HG03095 (cell line): Measurements from ENCODE around the gene TOGARAM1.
A peak's percentile ranks its signal among the peaks of the same experiment; 100 is the strongest.

ENCODE experiments used
- ATAC-seq: cut with Tn5 transposase; IDR thresholded peaks from one replicate; pipeline ENCODE4 v1.9.1; 2021; ENCODE audit warnings: moderate library complexity; ENCODE audit not compliant: unreplicated experiment

TOGARAM1 gene, protein sequence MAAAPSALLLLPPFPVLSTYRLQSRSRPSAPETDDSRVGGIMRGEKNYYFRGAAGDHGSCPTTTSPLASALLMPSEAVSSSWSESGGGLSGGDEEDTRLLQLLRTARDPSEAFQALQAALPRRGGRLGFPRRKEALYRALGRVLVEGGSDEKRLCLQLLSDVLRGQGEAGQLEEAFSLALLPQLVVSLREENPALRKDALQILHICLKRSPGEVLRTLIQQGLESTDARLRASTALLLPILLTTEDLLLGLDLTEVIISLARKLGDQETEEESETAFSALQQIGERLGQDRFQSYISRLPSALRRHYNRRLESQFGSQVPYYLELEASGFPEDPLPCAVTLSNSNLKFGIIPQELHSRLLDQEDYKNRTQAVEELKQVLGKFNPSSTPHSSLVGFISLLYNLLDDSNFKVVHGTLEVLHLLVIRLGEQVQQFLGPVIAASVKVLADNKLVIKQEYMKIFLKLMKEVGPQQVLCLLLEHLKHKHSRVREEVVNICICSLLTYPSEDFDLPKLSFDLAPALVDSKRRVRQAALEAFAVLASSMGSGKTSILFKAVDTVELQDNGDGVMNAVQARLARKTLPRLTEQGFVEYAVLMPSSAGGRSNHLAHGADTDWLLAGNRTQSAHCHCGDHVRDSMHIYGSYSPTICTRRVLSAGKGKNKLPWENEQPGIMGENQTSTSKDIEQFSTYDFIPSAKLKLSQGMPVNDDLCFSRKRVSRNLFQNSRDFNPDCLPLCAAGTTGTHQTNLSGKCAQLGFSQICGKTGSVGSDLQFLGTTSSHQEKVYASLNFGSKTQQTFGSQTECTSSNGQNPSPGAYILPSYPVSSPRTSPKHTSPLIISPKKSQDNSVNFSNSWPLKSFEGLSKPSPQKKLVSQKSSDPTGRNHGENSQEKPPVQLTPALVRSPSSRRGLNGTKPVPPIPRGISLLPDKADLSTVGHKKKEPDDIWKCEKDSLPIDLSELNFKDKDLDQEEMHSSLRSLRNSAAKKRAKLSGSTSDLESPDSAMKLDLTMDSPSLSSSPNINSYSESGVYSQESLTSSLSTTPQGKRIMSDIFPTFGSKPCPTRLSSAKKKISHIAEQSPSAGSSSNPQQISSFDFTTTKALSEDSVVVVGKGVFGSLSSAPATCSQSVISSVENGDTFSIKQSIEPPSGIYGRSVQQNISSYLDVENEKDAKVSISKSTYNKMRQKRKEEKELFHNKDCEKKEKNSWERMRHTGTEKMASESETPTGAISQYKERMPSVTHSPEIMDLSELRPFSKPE (N-terminal part only)

DNA sequence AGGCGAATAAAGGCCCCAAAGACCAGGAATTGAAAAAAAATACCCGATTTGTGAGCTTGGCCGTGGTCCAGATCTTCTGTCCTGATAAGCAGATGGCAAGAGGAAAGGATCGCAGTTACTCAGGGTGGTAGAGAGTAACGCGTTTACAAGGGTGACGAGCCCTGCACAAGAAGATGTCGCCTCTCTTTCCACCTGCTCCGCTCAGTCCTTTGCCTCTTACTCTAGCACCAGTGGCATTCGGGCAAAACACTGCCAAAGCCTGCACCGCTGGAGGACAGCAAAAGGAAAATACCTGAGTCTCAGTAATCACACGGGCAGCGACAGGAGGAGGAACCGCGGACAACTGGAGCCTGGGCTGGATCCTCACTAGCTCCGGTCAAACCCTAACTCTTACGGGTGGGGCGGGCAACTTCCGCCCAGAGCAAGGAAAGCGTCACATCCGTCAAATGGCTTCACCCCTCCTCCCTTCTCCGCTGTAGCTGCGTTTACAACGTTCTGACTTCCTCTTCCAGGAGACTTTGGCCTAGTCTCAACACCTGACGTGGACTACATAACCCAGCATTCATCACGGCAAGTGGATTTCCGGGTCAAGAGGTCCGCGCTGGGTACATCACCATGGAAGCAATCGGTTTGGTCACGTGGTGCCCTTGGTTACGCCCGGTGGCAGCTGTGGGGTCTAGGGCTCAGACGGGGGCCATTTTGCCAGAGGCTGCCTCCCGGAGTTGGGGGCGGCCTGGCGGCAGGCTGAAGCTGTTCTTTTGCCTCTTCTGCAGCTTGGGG, at the start of gene TOGARAM1, which contains the start of gene KLHL28:
Gene TOGARAM1, plus strand, starts transcription at position 637 of the 780 bp plus-strand sequence. CDS start 232 bp downstream, outside the sequence.
Gene KLHL28, minus strand, starts transcription at position 394 of the 780 bp plus-strand sequence. CDS start 16,019 bp downstream, outside the sequence.
- peak; percentile 91 for ATAC-seq

DNA sequence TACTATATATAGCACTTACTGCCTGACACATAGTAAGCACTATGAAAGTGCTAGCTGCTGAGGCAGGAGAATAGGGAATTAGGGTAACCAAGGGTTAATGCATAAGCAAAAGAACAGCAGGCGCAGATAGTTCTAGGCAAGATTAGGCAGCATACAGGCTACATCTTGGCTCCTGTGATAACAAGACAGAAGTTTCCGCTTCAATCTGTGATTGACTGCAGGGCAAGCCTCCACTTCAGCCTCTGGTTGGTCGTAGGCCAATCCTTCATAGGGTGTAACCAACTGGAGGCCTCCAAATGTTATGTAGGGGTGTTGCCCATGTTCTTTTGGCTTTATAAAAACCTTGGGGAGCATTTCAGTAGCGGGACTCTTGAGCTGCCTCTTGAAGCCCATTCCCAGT, 47.1 kb upstream of the TOGARAM1 start:
- ATAC-seq, result no peak

DNA sequence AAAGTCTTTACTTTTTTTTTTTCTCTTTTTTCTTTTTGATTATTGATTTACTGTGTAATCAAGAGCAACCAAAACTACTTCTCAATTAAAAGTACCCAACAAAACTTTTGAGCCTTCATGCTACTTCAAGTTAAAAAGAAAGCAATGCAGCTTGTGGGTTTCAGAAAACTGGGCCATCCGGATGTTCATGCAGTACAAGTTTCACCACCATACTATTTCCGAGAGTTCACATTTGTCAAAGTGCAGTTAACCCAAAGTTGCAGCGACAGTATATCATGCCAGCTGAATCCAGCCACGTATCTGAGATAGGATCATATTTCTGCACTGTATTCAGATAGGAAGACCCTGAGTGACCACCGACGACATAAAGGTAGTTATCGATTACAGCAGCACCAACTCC, 33.2 kb upstream of the TOGARAM1 start:
- ATAC-seq, result no peak

DNA sequence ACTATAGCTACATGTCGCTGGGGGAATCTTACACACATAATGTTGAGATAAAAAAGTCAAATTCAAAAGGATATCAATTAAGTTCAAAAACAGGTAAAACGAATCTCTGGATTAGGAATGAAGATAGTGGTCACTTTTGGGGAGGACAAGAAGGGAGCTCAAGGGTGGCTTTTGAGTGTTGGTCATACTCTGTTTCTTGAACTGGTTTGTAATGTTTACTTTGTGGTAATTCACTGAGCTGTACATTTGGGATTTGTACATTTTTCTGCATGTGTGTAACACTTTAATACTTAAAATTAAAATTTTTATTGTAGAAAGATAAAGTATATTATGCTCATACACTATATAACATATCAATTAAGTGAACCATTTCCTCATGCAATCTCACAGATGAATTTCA, 26.8 kb upstream of the TOGARAM1 start:
- ATAC-seq, result no peak

DNA sequence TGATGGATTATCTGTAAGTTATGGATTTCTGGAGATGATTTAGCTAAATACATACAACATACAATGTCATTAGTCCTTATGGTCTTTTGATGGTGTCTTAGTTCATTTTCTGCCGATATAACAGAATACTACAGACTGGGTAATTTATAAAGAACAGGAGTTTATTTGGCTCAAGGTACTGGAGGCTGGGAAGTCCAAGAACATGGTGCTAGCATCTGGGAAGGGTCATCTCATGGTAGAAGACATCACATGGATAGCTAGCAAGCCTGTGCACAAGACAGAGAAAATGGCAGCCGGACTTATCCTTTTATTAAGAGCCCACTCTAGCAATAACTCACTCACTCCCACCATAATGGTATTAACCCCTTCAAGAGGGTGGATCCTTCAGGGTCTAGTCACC, 24.4 kb upstream of the TOGARAM1 start:
- no peak for ATAC-seq

DNA sequence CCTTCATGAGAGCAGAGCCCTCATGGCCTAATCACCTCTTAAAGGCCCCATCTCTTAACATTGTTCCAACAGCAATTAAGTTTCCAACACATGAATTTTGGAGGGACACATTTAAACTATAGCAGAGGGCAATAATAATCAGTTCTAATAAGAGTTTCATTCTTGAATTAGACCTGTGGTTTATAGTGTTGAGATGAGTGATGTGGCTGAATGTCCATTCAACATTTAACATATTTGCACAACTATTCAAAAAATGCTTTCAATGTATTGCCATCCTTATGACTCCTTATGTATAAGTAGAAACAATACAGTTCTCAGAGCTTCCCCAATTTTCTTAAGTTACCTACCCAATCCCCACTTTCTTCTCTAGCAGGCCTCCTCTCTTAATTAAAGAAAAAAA, 21.8 kb upstream of the TOGARAM1 start:
- ATAC-seq, result no peak

DNA sequence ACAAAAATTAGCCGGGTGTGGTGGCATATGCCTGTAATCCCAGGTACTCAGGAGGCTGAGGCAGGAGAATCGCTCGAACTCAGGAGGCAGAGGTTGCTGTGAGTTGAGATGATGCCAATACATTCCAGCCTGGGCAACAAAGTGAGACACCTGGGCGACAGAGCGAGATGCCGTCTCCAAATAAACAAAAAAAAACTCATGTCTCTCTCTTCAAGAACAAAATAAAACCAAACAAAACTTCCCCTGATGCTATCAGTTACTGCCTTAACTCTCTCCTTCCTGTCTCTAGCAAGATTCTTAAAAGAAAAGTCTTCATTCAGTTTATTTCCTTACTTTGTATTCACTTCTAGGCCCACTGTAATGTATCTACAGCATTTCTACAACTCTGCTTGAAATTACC, 21.0 kb upstream of the TOGARAM1 start:
- no peak for ATAC-seq

DNA sequence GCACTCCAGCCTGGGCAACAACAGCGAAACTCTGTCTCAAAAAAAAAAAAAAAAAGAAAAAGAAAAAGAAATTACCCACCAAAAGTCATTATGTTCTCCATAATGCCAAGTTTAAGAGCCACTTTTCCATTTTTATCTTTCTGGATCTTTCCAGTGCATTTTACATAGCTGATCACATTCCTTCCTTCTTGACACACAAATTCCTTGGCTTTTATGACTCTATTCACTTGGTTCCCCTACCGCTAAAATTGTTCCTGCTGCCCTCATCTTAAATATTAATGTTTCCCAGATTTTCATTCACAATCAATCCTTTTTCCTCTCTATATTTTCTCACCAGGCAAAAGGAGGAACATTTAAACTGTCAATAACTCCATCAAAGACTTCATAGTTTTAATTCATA, 20.4 kb upstream of the TOGARAM1 start:
- no peak for ATAC-seq

DNA sequence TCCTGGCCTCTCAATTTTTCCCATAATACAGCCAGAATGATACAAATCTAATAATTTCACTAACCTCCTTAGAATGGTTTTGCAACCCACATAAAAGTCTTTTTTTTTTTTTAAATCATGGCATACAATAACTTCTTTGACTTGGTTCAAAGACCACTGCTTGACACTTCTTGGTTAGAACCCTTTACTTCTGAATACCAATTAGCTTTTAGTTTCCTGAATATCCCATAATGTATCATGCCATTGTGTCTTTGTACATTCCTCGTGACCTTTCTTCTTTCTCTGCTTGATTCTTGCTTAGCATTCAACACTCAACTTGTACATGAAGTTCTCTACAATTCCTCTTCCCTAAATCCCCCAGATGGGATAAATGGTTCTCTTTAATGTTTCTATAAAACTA, 19.6 kb upstream of the TOGARAM1 start:
- no peak for ATAC-seq

DNA sequence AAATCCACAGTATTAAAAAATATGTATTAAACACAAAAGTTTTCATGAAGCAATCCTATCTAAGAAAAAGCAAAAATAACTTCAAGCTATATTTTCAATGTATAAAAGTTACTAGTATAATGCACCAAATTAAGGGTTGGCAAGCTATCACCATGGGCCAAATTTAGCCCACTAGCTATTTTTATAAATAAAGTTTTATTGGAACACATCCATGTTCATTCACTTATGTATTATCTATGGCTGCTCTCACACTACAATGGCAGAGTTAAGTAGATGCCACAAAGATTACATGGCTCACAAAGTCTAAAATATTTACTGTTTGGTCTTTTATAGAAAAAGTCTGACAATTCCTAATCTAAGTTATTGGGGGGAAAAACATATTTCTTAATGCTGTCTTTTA, 17.9 kb upstream of the TOGARAM1 start:
- no peak for ATAC-seq

DNA sequence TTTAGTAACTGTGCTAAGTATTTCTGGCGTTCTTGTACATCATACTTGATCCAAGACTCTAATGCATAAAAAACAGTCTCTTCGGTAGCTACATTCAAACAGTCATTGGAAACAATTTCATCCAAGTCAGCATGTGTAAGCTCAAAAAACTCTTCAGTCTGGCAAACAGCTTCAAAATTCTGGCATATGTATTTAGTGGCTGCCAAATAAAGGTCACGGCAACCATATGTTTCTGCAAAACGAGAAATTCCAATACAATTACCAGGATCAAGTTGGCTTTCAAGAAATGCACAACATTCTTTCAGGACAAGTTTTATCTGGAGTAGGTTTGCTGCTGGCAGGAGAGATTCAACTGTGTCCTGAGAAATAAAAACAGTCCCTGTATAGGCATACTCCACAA, 16.7 kb upstream of the TOGARAM1 start:
- ATAC-seq, result no peak

DNA sequence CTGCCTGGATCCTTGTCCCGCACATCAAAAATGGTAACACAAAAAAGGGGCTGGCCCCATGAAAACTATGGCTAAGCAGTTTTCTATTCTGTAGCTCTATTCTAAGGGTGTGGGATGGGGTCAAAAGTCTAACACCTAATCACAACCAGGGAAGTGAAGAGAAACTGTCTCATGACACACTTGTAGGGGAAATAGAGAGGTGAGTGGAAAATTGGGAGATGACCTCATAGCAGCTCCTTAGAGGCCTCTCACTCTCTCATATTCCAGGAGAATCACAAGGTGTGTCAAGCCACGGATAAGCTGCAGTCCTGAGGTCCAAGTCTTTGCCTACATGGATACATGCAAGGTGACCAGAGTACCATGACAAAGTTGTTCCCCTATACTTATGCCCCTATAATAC, 10.9 kb upstream of the TOGARAM1 start:
- no peak for ATAC-seq

DNA sequence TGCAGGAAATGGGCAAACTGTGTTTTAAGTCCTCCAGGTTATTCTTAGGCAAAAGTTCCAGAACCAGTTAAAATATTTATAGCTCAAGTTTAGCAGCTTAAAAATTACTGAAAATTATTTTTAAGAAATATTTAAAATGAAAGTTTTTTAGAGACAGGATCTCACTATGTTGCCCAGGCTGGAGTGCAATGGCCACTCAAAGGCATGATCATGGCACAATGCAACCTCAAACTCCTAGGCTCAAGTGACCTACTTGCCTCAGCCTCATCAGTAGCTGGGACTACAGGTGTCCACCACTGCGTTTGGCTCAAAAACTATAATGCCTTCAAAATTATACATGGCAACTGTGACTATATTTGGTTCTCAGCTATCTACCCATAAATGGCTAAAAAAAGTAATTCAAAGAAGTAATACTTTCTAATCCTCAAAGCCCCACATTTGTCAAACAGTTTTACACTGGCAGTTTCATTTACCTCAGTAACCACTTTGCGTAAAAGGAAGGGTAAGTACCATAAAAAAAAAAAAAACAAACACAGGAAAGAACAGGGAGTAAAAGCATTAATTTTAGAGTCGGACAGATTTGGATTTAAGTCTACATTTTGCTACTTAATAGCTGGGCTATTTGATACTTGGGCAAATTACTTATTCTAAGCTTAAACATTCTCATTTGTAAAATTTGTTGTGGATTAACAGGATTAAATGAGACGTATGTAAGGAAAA, 9.4 kb upstream of the TOGARAM1 start:
- ATAC-seq, result no peak

DNA sequence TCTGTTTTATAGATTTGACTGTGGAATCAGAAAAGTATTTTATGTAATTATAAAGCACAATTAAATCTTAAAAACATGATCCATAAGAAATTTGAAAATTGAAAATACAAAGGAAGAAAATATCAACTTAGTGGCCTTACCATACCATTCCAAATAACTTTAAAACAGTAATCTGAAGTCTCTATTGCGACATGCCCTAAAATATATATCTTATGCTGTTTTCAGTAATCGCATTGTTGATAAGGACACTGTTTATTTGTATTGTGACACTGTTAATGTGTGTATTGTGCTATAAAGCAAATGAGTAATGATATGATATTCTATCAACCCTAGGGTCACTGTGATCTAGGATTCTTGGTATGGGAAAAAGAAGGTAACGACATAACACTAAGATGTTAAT, 7.2 kb upstream of the TOGARAM1 start:
- no peak for ATAC-seq

DNA sequence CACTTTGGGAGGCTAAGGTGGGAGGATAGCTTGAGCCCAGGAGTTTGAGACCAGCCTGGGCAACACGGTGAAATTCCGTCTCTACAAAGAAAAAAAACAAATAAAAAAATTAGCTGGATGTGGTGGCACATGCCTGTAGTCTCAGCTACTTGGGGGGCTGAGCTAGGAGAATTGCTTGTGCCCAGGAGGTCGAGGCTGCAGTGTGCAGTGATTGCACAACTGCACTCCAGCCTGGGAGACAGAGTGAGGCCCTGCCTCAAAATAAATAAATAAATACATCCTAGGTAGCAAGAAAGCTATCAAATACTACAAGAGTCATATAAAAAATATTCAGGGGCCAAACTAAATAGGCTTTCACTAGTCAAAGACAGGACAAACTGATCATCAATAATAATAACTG, 6.5 kb upstream of the TOGARAM1 start:
- no peak for ATAC-seq

DNA sequence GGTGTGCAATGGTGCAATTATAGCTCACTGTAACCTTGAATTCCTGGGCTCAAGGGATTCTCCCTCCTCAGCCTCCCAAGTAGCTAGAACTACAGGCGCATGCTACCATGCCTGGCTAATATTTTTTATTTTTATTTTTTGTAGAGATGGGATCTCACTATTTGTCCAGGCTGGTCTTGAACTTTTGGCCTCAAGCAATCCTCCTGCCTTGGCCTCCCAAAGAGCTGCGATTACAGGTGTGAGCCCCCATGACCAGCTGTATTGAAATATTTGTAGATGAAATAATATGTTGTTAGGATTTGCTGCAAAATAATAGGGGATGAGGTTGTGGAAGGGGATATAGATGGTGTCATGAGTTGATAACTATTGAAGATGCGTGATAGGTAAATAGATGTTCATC, 5.1 kb upstream of the TOGARAM1 start:
- ATAC-seq, result no peak

DNA sequence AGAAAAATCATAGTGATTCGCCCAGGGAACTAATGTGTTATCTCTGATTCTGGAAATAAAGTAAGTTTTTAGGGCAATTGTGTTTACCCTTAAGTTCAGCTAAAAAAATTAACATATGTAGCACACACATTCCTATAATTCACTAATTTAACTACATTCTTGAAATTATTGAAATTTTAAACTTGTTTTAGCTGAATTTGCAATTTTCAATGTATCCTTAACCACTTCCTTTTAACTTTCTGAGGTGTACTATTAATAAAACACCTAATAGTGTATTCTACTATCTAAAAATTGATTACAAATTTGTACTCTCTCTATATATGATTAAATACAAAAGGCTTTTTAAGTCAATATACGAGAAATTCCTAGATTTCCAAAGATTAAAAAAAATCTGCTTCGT, 2.5 kb upstream of the TOGARAM1 start:
- no peak for ATAC-seq

DNA sequence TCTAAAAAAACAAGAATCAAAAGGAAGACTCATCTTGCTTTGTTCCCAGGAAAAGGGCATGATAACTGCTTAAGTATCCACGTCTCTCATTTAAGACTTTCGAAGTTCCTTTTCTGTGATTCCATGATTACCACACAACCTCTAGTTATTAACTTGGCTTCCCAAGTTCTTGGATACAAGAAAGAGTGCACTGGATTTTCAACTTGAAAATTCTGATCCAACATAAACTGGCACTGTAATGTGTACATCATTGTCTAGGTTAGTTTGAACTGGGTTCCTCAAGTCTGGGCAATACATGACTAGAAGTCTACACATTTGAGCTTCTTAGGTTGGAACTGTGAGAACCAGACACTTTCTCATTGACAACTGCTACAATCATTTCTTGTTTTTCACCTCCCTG, 1.8 kb upstream of the TOGARAM1 start:
- ATAC-seq, result no peak

DNA sequence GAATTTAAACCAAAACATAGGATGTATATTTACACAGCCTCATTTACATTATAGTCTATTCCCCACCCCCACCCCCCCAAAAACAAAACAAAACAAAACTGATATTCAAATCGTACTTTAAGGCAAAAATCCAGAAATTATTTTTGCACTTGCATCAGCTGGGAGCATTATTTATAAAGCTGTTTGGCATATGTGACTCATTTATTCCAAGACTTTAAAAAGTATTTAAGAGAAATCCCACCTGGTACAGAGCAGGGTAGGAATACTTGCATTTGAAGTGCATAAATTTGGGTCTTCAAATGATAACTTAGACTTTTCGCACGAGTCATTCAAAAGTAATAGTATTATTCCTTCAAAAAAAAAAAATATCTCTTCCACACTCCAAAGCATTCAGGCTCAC, 1.3 kb upstream of the TOGARAM1 start:
- no peak for ATAC-seq

DNA sequence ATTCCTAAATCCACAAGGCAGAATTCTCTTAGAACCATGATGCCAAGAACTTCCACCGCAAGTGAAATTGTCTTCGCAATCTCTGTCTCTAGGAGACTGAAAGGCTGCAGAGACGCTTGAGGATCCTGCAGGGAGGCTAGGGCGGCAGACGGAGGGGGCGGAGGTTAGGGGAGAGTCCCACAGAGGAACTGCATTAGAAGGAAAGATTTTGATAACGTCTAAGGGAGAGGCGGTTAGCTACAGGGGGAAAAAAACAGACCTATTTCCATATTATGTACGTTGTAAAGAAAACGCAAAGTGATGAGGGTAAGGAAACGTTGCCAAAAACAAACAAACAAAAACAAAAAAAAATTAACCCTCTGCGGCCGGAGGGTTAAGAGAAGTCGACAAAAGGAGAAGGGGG, 838 bp upstream of the TOGARAM1 start:
- peak; percentile 33 for ATAC-seq
